Measurements from ENCODE around the gene PCGF5.
"Not testable (repeated sequence)": the region's sequence is repeated elsewhere in the genome, so short reads cannot be mapped to it uniquely, and the experiment has no call there.

Gene PCGF5

GRCh38 chr10:91210014-91210413 is 10.4 kb upstream of the PCGF5 start:
- DNase-seq (ENCODE audit: low spot score), result no peak

- no peak for DNase-seq (ENCODE audit: low spot score)
Measured at GRCh38 chr10:91210435-91210834, 10.0 kb upstream of the PCGF5 start.

GRCh38 chr10:91211675-91212074 is 8.8 kb upstream of the PCGF5 start:
- DNase-seq (ENCODE audit: low spot score), result no peak

GRCh38 chr10:91214911-91215310 is 5.6 kb upstream of the PCGF5 start:
- DNase-seq (ENCODE audit: low spot score), result no peak

GRCh38 chr10:91215384-91215783 is 5.1 kb upstream of the PCGF5 start:
- no peak for DNase-seq (ENCODE audit: low spot score)

GRCh38 chr10:91219371-91220193 is 881 bp upstream of the PCGF5 start:
- DNase-seq (ENCODE audit: low spot score), result no peak

- DNase-seq (ENCODE audit: low spot score), result peak; percentile 54
Measured at GRCh38 chr10:91220954-91221675, 652 bp downstream of the PCGF5 start.

GRCh38 chr10:91226093-91226492 is 5.6 kb downstream of the PCGF5 start:
- DNase-seq (ENCODE audit: low spot score), result no peak

- DNase-seq (ENCODE audit: low spot score), result no peak
Measured at GRCh38 chr10:91227576-91227975, 7.1 kb downstream of the PCGF5 start.

GRCh38 chr10:91229683-91230082 is 9.2 kb downstream of the PCGF5 start:
- no peak for DNase-seq (ENCODE audit: low spot score)

- no peak for DNase-seq (ENCODE audit: low spot score)
Measured at GRCh38 chr10:91238191-91238590, 17.7 kb downstream of the PCGF5 start.

- DNase-seq (ENCODE audit: low spot score), result no peak
Measured at GRCh38 chr10:91239789-91240188, 19.3 kb downstream of the PCGF5 start.

- DNase-seq (ENCODE audit: low spot score), result no peak
Measured at GRCh38 chr10:91242940-91243339, 22.5 kb downstream of the PCGF5 start.

GRCh38 chr10:91247360-91248111 is 27.1 kb downstream of the PCGF5 start:
- DNase-seq (ENCODE audit: low spot score), result no peak

GRCh38 chr10:91249700-91250099 is 29.2 kb downstream of the PCGF5 start:
- no peak for DNase-seq (ENCODE audit: low spot score)

GRCh38 chr10:91250341-91250740 is 29.9 kb downstream of the PCGF5 start:
- DNase-seq (ENCODE audit: low spot score), result no peak

GRCh38 chr10:91251430-91252056 is 31.1 kb downstream of the PCGF5 start:
- peak; percentile 45 for DNase-seq (ENCODE audit: low spot score)

- DNase-seq (ENCODE audit: low spot score), result no peak
Measured at GRCh38 chr10:91253300-91253699, 32.8 kb downstream of the PCGF5 start.

- DNase-seq (ENCODE audit: low spot score), result no peak
Measured at GRCh38 chr10:91257310-91257709, 36.8 kb downstream of the PCGF5 start.

- not testable (repeated sequence) for DNase-seq (ENCODE audit: low spot score)
Measured at GRCh38 chr10:91260417-91260816, 40.0 kb downstream of the PCGF5 start.

GRCh38 chr10:91271886-91272285 is 51.4 kb downstream of the PCGF5 start:
- DNase-seq (ENCODE audit: low spot score), result no peak

GRCh38 chr10:91284486-91285090 is 64.1 kb downstream of the PCGF5 start:
- DNase-seq (ENCODE audit: low spot score), result peak; percentile 51

Data from AG08396 (cell line).